CD4-positive, alpha-beta T cell (primary cell): ENCODE results near the gene PRRX2. TPM values are rescaled to one million over a fixed set of nuclear protein-coding genes. Genes with fewer than 3 reads are reported as not detected.

ENCODE experiments used
- ATAC-seq: fragments of 200-7000 bp; cut with Tn5 transposase; one replicate; pipeline ENCODE4 v1.10.0; 2022; ENCODE audit warnings: mild to moderate bottlenecking; ENCODE audit not compliant: poor library complexity
- CTCF ChIA-PET: fragments of 350-600 bp; sonication (Branson Sonifier 250); formaldehyde crosslinking; loops from one replicate; lab custom pipeline; 2021; ENCODE audit warnings: antibody characterized with exemption, inconsistent platforms; lab: Charles Lee
- POLR2A ChIA-PET: fragments of 350-600 bp; sonication (Branson Sonifier 250); formaldehyde crosslinking; loops from one replicate; lab custom pipeline; 2021; ENCODE audit warnings: antibody characterized with exemption, inconsistent platforms; lab: Charles Lee
- DNase-seq, 14 experiments: peaks; one replicate each; pipeline ENCODE4 v3.0.0-alpha.2; 2013 to 2020; ENCODE audit warnings: mixed read lengths in 2 of 14
- H3K27ac ChIP-seq, 2 donors: one replicate each; pipeline versions ENCODE4 v1.5.1 to v1.7.0; 2013; ENCODE audit warnings: low read length in 2 of 2, low read depth in 1 of 2, mild to moderate bottlenecking in 1 of 2
- H3K27me3 ChIP-seq, 2 experiments: 1 replicate in 1 of 2; 2 replicates in 1 of 2; pipeline versions ENCODE4 v1.6.1 to v1.7.0; 2013; ENCODE audit warnings: low read length in 2 of 2, control low read depth in 1 of 2, mild to moderate bottlenecking in 1 of 2, moderate library complexity in 1 of 2; ENCODE audit not compliant: insufficient read depth in 2 of 2, control insufficient read depth in 1 of 2
- H3K36me3 ChIP-seq: one replicate; pipeline ENCODE4 v1.6.1; 2013; ENCODE audit warnings: low read length, control low read depth; ENCODE audit not compliant: insufficient read depth
- H3K4me1 ChIP-seq: one replicate; pipeline ENCODE4 v1.6.1; 2013; ENCODE audit warnings: low read length, control low read depth; ENCODE audit not compliant: insufficient read depth
- H3K4me3 ChIP-seq: one replicate; pipeline ENCODE4 v1.5.1; 2013; ENCODE audit warnings: mild to moderate bottlenecking, low read length, moderate library complexity
- H3K9me3 ChIP-seq, 2 experiments: 1 replicate in 1 of 2; 2 replicates in 1 of 2; pipeline versions ENCODE4 v1.6.1 to v1.7.0; 2013; ENCODE audit warnings: low read length in 2 of 2, mild to moderate bottlenecking in 2 of 2, control low read depth in 1 of 2, moderate library complexity in 1 of 2; ENCODE audit not compliant: control insufficient read depth in 1 of 2, insufficient read depth in 1 of 2
- H3K27ac Mint-ChIP-seq: one replicate; pipeline ENCODE4 v1.8.0; 2020; ENCODE audit warnings: mixed read lengths
- H3K27me3 Mint-ChIP-seq: one replicate; pipeline ENCODE4 v1.8.0; 2021; ENCODE audit warnings: mixed read lengths
- H3K36me3 Mint-ChIP-seq: one replicate; pipeline ENCODE4 v1.8.0; 2021; ENCODE audit warnings: low read depth, mixed read lengths
- H3K4me1 Mint-ChIP-seq: one replicate; pipeline ENCODE4 v1.8.0; 2021; ENCODE audit warnings: low read depth, mixed read lengths
- H3K4me3 Mint-ChIP-seq: one replicate; pipeline ENCODE4 v1.8.0; 2020; ENCODE audit warnings: mild to moderate bottlenecking, mixed read lengths
- H3K9me3 Mint-ChIP-seq: one replicate; pipeline ENCODE4 v1.8.0; 2020; ENCODE audit warnings: mixed read lengths
- CTCF ChIP-seq: fragments of 200-600 bp; IDR thresholded peaks from one replicate; pipeline ENCODE4 v1.8.0; 2022; ENCODE audit warnings: antibody characterized with exemption, mild to moderate bottlenecking
- intact Hi-C, 2 experiments: fragments of 100-400 bp; cut with DNase I in 1 of 2; cut with micrococcal nuclease in 1 of 2; formaldehyde crosslinking; loops; one replicate each; pipeline versions ENCODE4 v1.15.1 to v1.9.0; 2023 to 2025; cut with DNase I, micrococcal nuclease
- total RNA-seq, 174 experiments: library from RNA in 2 of 174; stranded (reverse) in 2 of 174; gene quantifications; one replicate each; pipeline ENCODE4 v1.2.3 and lab custom pipeline; 2021 to 2026

PRRX2 gene
- total RNA-seq, 2 experiments from 2014 or later = not detected

DNA sequence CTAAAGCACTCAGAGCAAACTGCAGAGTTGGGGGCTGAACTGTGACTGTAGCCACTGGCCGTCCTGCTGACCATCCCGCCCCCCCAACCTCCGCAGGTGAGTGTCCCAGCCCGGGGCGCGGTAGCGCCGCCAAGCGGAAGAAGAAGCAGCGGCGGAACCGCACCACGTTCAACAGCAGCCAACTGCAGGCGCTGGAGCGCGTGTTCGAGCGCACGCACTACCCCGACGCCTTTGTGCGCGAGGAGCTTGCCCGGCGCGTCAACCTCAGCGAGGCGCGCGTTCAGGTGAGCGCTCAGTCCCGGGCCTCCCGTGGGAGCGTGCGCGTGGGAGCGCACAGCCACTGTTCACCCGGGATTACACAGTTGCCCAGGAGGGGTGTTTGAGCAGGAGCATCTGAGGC, 53.7 kb downstream of the PRRX2 start:
- Mint-ChIP-seq H3K9me3 (no peaks in the 10 kb centered on the region), H3K27me3 (peaks cover 11% of the 10 kb centered on the region), H3K27ac (no peak overlapping the region), H3K4me1 (no peaks in the 10 kb centered on the region), H3K36me3 (no peaks in the 10 kb centered on the region), H3K4me3 (no peak overlapping the region)
- POLR2A ChIA-PET = no interaction called here
- Histone ChIP-seq H3K36me3 (no peaks in the 10 kb centered on the region), H3K4me1 (no peaks in the 10 kb centered on the region), H3K9me3 (no peaks in the 10 kb centered on the region), H3K4me3 (no peak overlapping the region), H3K27ac (no peak overlapping the region), H3K27me3 (peaks cover 0 to 3% of the 10 kb centered on the region in 2 experiments)
- CTCF ChIA-PET = no interaction called here
- no peak for ATAC-seq
- intact Hi-C loops = no loop called here
- no peak for TF ChIP-seq CTCF
- no peak for DNase-seq

DNA sequence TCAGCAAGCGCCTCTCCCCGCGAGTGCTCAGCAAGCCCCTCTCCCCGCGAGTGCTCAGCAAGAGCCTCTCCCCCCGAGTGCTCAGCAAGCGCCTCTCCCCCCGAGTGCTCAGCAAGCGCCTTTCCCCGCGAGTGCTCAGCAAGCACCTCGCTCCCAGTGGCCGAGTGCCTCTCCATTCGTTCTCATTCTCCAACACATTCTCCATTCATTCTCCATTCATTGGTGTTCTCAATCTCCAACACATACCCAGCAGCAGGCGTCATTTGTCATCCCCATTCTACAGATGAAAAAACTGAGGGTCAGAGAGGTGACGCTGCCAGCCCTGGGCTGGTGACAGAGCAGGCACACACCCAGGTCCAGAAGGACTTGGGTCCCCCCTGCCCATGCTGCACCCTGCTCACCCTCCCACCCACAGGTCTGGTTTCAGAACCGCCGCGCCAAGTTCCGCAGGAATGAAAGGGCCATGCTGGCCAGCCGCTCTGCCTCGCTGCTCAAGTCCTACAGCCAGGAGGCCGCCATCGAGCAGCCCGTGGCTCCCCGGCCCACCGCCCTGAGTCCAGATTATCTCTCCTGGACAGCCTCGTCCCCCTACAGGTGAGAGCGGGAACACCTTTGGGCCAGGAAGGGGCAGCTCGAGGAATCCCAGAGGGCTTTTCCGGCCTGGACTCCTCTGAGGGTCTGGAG, 54.9 kb downstream of the PRRX2 start:
- H3K27me3 Mint-ChIP-seq = peaks cover 10% of the 10 kb centered on the region
- ChIA-PET CTCF (interaction anchor here (0.6 kb wide), 1 partner anchor 66 kb away, joined by 4 read pairs; no protein-coding TSS in a partner anchor), POLR2A (no interaction called here)
- H3K27me3 ChIP-seq = peaks cover 0 to 3% of the 10 kb centered on the region in 2 experiments
- no peak for DNase-seq
- no peaks in the 10 kb centered on the region for H3K4me1 Mint-ChIP-seq
- H3K4me1 ChIP-seq = no peaks in the 10 kb centered on the region
- no peaks in the 10 kb centered on the region for H3K9me3 ChIP-seq
- TF ChIP-seq CTCF = no peak
- no peak overlapping the region for H3K4me3 Mint-ChIP-seq
- intact Hi-C loops = no loop called here
- H3K27ac ChIP-seq = no peak overlapping the region
- no peak overlapping the region for H3K27ac Mint-ChIP-seq
- ATAC-seq = no peak
- H3K9me3 Mint-ChIP-seq = no peaks in the 10 kb centered on the region
- no peaks in the 10 kb centered on the region for H3K36me3 ChIP-seq
- no peak overlapping the region for H3K4me3 ChIP-seq
- H3K36me3 Mint-ChIP-seq = no peaks in the 10 kb centered on the region

GRCh38 chr9:129720865-129721545, 55.6 kb downstream of the PRRX2 start:
- no peak for TF ChIP-seq CTCF
- DNase-seq = no peak
- ChIA-PET CTCF (interaction anchor here (0.6 kb wide), 1 partner anchor 66 kb away, joined by 4 read pairs; no protein-coding TSS in a partner anchor), POLR2A (no interaction called here)
- Mint-ChIP-seq H3K36me3 (no peaks in the 10 kb centered on the region), H3K27me3 (peaks cover 3% of the 10 kb centered on the region), H3K4me3 (no peak overlapping the region), H3K4me1 (no peaks in the 10 kb centered on the region), H3K9me3 (no peaks in the 10 kb centered on the region), H3K27ac (no peak overlapping the region)
- Histone ChIP-seq H3K36me3 (no peaks in the 10 kb centered on the region), H3K27me3 (peaks cover 0 to 7% of the 10 kb centered on the region in 2 experiments), H3K4me3 (no peak overlapping the region), H3K9me3 (no peaks in the 10 kb centered on the region), H3K4me1 (no peaks in the 10 kb centered on the region), H3K27ac (no peak overlapping the region)
- ATAC-seq = no peak
- intact Hi-C loops = no loop called here
